NCI-H2107 treated with DMSO at 0.1 percent for 48 hours (cell line): ENCODE results near the gene SCG2.

Experiments
- DNase-seq: peaks from one replicate; lab custom pipeline; 2025; ENCODE audit not compliant: unreplicated experiment; lab: John Stamatoyannopoulos, UW

SCG2 gene

GRCh38 chr2:223582001-223582400, 20.2 kb downstream of the SCG2 start:
- DNase-seq, result no peak

DNA sequence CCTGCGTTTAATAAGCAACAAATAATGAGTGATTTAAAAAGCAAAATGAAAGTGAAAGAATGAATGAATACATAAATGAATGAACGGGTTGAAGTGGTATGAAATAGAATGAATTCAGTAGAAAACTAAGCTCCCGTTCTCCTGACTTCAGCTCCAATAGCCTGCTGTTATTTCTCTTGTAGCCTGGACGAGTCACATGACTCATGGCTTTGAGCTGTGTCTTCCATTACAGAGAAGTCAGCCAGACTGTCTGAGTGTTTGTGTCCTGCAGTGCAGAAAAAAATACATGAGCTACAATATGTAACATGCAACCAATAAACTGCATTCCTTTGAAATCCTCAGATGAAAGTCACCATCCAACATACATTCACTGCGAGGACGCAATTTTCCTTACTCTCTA, 21.2 kb downstream of the SCG2 start:
- no peak for DNase-seq

DNA sequence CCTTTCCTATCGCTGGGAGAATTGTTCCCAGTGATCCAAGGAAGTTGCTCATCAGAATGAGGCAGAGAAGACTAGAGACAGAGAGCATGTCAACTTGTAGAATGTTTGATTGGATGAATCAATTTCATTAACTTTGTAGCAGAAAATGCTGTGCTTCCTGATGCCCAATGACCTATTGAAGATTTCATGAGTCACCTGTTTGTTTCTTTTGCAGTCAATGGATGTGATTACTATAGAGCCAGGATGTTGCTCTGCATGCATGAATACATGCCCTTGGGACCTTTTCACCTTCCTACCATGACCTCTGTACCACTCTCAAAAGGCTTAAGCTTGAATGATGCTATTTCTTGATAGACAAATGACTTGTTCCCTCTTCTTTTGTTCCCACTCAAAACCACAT, 23.3 kb downstream of the SCG2 start:
- DNase-seq, result no peak

GRCh38 chr2:223576873-223577272, 25.3 kb downstream of the SCG2 start:
- no peak for DNase-seq

DNA sequence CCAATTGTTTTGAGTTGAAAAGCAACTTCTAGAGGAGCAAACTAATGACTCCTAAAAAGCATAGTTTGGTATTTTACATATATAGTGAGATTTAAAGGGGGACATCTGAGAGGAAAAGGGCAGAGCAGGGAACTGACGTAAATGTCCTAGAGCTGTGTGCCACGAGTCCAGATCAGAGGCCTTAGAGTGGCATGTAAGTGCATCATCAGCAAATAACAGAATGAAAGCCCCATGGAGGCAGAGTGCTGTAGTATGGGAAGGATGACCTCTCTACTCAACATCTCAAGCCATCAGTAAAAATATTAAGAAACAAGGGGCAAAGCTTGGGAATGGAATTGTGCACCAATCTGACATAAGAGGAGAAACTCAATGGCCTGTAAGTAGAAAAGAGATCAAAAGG, 31.4 kb downstream of the SCG2 start:
- DNase-seq, result no peak

DNA sequence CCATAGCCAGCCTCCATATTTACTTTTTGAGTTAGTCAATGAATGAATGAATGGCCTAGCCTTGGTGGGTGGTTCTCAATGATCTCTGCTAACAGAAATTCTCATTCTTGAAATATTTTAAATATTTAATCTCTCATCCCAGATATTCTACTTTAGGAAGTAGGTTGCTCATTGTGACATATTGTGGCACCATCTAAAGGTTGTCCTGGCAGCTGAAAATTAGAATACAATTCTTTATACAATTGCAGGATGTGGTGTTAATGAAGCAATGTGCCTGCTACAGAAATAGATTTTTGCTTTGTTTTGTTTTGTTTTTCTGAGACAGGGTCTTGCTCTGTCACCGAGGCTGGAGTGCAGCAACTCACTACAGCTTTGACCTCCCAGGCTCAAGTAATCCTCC, 35.8 kb downstream of the SCG2 start:
- no peak for DNase-seq

DNA sequence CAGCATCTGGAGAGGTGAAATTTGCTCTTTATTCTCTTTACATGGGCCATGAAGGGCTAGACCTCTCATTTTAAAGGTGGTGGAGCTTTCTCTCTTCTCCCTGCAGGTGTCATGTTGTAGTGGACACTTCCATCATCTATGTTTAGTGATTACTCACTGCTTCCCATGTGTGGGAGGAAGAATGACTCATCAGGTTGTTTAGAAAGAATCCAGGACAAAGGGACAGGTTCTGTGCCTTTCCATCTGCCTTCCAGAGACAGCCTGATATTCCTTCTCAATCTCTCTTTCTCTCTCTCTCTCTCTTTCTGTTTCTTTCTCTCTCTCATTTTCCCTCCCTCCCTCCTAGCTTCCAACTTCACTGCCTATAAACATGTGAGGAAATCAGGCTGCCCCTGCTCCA, 38.7 kb downstream of the SCG2 start:
- DNase-seq, result peak; percentile 38

- DNase-seq, result no peak
Observed at GRCh38 chr2:223562078-223562477, 40.1 kb downstream of the SCG2 start.

- peak; percentile 95 for DNase-seq
Observed at GRCh38 chr2:223560749-223561435, 41.3 kb downstream of the SCG2 start.

- DNase-seq, result no peak
Observed at GRCh38 chr2:223558970-223559369, 43.2 kb downstream of the SCG2 start.

DNA sequence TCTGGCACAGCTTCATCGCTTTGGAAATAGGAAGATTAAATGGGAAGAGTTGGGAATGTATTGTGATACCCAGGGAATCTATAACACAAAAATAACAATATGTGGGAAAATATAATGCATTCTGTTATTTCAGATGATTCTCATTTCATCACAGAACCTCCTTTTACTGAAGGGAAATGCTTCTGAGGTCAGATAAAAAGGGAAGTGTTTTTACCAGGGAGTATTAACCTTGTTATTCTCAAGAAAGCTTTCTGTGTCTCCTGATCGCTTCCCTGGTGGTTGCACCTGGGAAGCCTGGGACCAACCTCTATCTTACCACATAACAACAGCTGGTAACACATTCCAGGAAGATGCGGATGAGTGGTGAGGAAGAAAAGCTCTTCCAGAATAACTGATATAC, 47.2 kb downstream of the SCG2 start:
- no peak for DNase-seq

DNA sequence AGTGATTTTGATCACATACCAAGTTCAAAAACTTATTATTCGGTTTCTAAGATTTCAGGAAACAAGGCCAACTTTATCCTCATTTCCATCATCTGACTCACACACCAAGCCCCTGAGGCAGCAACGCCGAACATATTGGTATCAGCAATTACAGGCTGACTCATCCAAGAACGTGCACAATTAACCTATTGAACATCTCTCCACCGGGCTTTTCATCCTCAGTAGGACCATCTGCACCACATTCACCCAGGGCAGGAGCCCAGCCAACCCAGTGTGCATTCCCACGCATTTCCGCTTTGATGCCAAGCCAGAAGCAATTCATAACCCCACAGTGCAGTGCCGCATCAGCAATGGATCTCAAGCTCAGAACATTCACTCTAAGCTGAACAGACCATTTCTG, 52.9 kb downstream of the SCG2 start:
- DNase-seq, result no peak

- no peak for DNase-seq
Observed at GRCh38 chr2:223548194-223548593, 54.0 kb downstream of the SCG2 start.
